ENCODE data around the gene LARP7.
A peak's percentile ranks its signal among the peaks of the same experiment; 100 is the strongest.
"Not testable (repeated sequence)": the region's sequence is repeated elsewhere in the genome, so short reads cannot be mapped to it uniquely, and the experiment has no call there.

LARP7 gene

GRCh38 chr4:112636688-112637551, at the start of gene LARP7, which contains the start of gene ZGRF1:
Gene LARP7, plus strand, starts transcription at chr4:112637143. Its CDS starts 7,527 bp downstream, at chr4:112644670.
Gene ZGRF1, minus strand, starts transcription at chr4:112636909. Its CDS starts 3,733 bp downstream, at chr4:112633176.
- FAIRE-seq (peak; percentile 91), DNase-seq (ENCODE audit: low spot score) (peak; percentile 94)

GRCh38 chr4:112589206-112589605, 47.7 kb upstream of the LARP7 start:
- FAIRE-seq (no peak), DNase-seq (ENCODE audit: low spot score) (peak; percentile 25)

GRCh38 chr4:112591593-112591992, 45.4 kb upstream of the LARP7 start:
- DNase-seq (ENCODE audit: low spot score), result no peak
- no peak for FAIRE-seq

GRCh38 chr4:112592717-112593116, 44.2 kb upstream of the LARP7 start:
- no peak for FAIRE-seq

GRCh38 chr4:112593438-112594133, 43.4 kb upstream of the LARP7 start:
- DNase-seq (ENCODE audit: low spot score) (no peak), FAIRE-seq (no peak)

More at GRCh38 chr4:112592717-112593116, 44.2 kb upstream of the LARP7 start:
- no peak for DNase-seq (ENCODE audit: low spot score)

- no peak for DNase-seq (ENCODE audit: low spot score)
- no peak for FAIRE-seq
Measured at GRCh38 chr4:112594993-112595392, 42.0 kb upstream of the LARP7 start.

GRCh38 chr4:112604589-112604988, 32.4 kb upstream of the LARP7 start:
- FAIRE-seq (peak; percentile 71), DNase-seq (ENCODE audit: low spot score) (peak; percentile 26)

- DNase-seq (ENCODE audit: low spot score); FAIRE-seq: not testable (repeated sequence)
Measured at GRCh38 chr4:112612814-112613213, 24.1 kb upstream of the LARP7 start.

- DNase-seq (ENCODE audit: low spot score) (no peak), FAIRE-seq (no peak)
Measured at GRCh38 chr4:112616984-112617383, 20.0 kb upstream of the LARP7 start.

- FAIRE-seq (no peak), DNase-seq (ENCODE audit: low spot score) (no peak)
Measured at GRCh38 chr4:112626228-112626627, 10.7 kb upstream of the LARP7 start.

GRCh38 chr4:112633477-112634235, 3.3 kb upstream of the LARP7 start:
- FAIRE-seq (peak; percentile 29), DNase-seq (ENCODE audit: low spot score) (no peak)

GRCh38 chr4:112637552-112637866, 566 bp downstream of the LARP7 start:
- no peak for FAIRE-seq

GRCh38 chr4:112642526-112642925, 5.6 kb downstream of the LARP7 start:
- FAIRE-seq (no peak), DNase-seq (ENCODE audit: low spot score) (no peak)

More at GRCh38 chr4:112637552-112637866, 566 bp downstream of the LARP7 start:
- DNase-seq (ENCODE audit: low spot score), result no peak

- not testable (repeated sequence) for DNase-seq (ENCODE audit: low spot score); FAIRE-seq
Measured at GRCh38 chr4:112644595-112645535, 7.9 kb downstream of the LARP7 start.

GRCh38 chr4:112645541-112646329, 8.8 kb downstream of the LARP7 start:
- no peak for DNase-seq (ENCODE audit: low spot score)
- no peak for FAIRE-seq

- DNase-seq (ENCODE audit: low spot score) (no peak), FAIRE-seq (no peak)
Measured at GRCh38 chr4:112646632-112647537, 9.9 kb downstream of the LARP7 start.

- DNase-seq (ENCODE audit: low spot score) (no peak), FAIRE-seq (no peak)
Measured at GRCh38 chr4:112647785-112648184, 10.8 kb downstream of the LARP7 start.

- FAIRE-seq, result no peak
- no peak for DNase-seq (ENCODE audit: low spot score)
Measured at GRCh38 chr4:112648263-112649054, 11.5 kb downstream of the LARP7 start.

Measured in RCC 7860 (cell line).